Activated naive CD8-positive, alpha-beta T cell treated with anti-CD3 and anti-CD28 coated beads, Interleukin-2, amount 10 ng/mL, durations not matched to agents 7 days and 5 days (primary cell): ENCODE data around the gene LEMD3. TPM values are rescaled to one million over a fixed set of nuclear protein-coding genes. Genes with fewer than 3 reads are reported as not detected.

Experiments used
- ATAC-seq: fragments of 150-1000 bp; cut with Tn5 transposase; one replicate; pipeline ENCODE4 v1.10.0; 2021; ENCODE audit warnings: low read depth, moderate library complexity
- POLR2A ChIA-PET: fragments of 350-600 bp; sonication (Branson Sonifier 250); formaldehyde crosslinking; loops from one replicate; lab custom pipeline; 2021; ENCODE audit warnings: antibody characterized with exemption; lab: Charles Lee
- DNase-seq: peaks from one replicate; pipeline ENCODE4 v3.0.0; 2021
- H3K27ac Mint-ChIP-seq: one replicate; pipeline ENCODE4 v1.8.0; 2022; ENCODE audit warnings: mild to moderate bottlenecking, mixed read lengths
- H3K27me3 Mint-ChIP-seq: one replicate; pipeline ENCODE4 v1.8.0; 2022; ENCODE audit warnings: mild to moderate bottlenecking, moderate library complexity, mixed read lengths
- H3K36me3 Mint-ChIP-seq: one replicate; pipeline ENCODE4 v1.8.0; 2021; ENCODE audit warnings: mild to moderate bottlenecking, mixed read lengths
- H3K4me1 Mint-ChIP-seq: one replicate; pipeline ENCODE4 v1.8.0; 2021; ENCODE audit warnings: mixed read lengths
- H3K4me3 Mint-ChIP-seq: one replicate; pipeline ENCODE4 v1.8.0; 2022; ENCODE audit warnings: mild to moderate bottlenecking, moderate library complexity, mixed read lengths
- H3K9me3 Mint-ChIP-seq: one replicate; pipeline ENCODE4 v1.8.0; 2021; ENCODE audit warnings: mixed read lengths
- total RNA-seq, 2 experiments: library from RNA; stranded (reverse); gene quantifications; one replicate each; pipeline ENCODE4 v1.2.3, GENCODE V29; 2021

Gene LEMD3
- total RNA-seq, 2 experiments from 2014 or later = 46.0 to 49.6 TPM

GRCh38 chr12:65200007-65200665 is 30.8 kb downstream of the LEMD3 start:
- Mint-ChIP-seq H3K4me1 (peaks cover 38% of the 10 kb centered on the region), H3K27me3 (no peaks in the 10 kb centered on the region), H3K4me3 (no peak overlapping the region), H3K36me3 (peaks cover 71% of the 10 kb centered on the region), H3K9me3 (peaks cover 25% of the 10 kb centered on the region), H3K27ac (no peak overlapping the region)
- DNase-seq (no peak), ATAC-seq (no peak)
- POLR2A ChIA-PET = interaction anchor here (1.2 kb wide), 1 partner anchor 31 kb away, joined by 4 read pairs; the partner anchor contains the start of gene LEMD3

- peaks cover 11% of the 10 kb centered on the region for H3K9me3 Mint-ChIP-seq
- no peak overlapping the region for H3K27ac Mint-ChIP-seq
- DNase-seq = no peak
- no peak overlapping the region for H3K4me3 Mint-ChIP-seq
- H3K4me1 Mint-ChIP-seq = peaks cover 35% of the 10 kb centered on the region
- no peak for ATAC-seq
- H3K36me3 Mint-ChIP-seq = peaks cover 60% of the 10 kb centered on the region
- no peaks in the 10 kb centered on the region for H3K27me3 Mint-ChIP-seq
- POLR2A ChIA-PET = interaction anchor here (1.0 kb wide), 1 partner anchor 34 kb away, joined by 5 read pairs; the partner anchor contains the start of gene LEMD3
Observed at GRCh38 chr12:65203376-65203775, 34.0 kb downstream of the LEMD3 start.

GRCh38 chr12:65204886-65205525 is 35.6 kb downstream of the LEMD3 start:
- H3K27me3 Mint-ChIP-seq = no peaks in the 10 kb centered on the region
- H3K4me3 Mint-ChIP-seq = no peak overlapping the region
- POLR2A ChIA-PET = no interaction called here
- DNase-seq = no peak
- peaks cover 47% of the 10 kb centered on the region for H3K4me1 Mint-ChIP-seq
- peaks cover 9% of the 10 kb centered on the region for H3K9me3 Mint-ChIP-seq
- H3K27ac Mint-ChIP-seq = peak overlapping the region; percentile 47
- H3K36me3 Mint-ChIP-seq = peaks cover 58% of the 10 kb centered on the region
- no peak for ATAC-seq

GRCh38 chr12:65205886-65206285 is 36.5 kb downstream of the LEMD3 start:
- Mint-ChIP-seq H3K4me1 (peaks cover 40% of the 10 kb centered on the region), H3K27me3 (no peaks in the 10 kb centered on the region), H3K9me3 (peaks cover 9% of the 10 kb centered on the region), H3K36me3 (peaks cover 50% of the 10 kb centered on the region), H3K27ac (peak overlapping the region; percentile 13), H3K4me3 (no peak overlapping the region)
- DNase-seq (no peak), ATAC-seq (no peak)
- POLR2A ChIA-PET = interaction anchor here (0.6 kb wide), 1 partner anchor 37 kb away, joined by 3 read pairs; the partner anchor contains the start of gene LEMD3

GRCh38 chr12:65208125-65208524 is 38.7 kb downstream of the LEMD3 start:
- H3K9me3 Mint-ChIP-seq = peaks cover 7% of the 10 kb centered on the region
- peaks cover 43% of the 10 kb centered on the region for H3K36me3 Mint-ChIP-seq
- DNase-seq = no peak
- peaks cover 37% of the 10 kb centered on the region for H3K4me1 Mint-ChIP-seq
- no peaks in the 10 kb centered on the region for H3K27me3 Mint-ChIP-seq
- H3K4me3 Mint-ChIP-seq = peak overlapping the region; percentile 64
- H3K27ac Mint-ChIP-seq = peak overlapping the region; percentile 88
- POLR2A ChIA-PET = interaction anchor here (1.2 to 2.9 kb wide), 3 partner anchors 24 to 39 kb away, joined by 3 to 20 read pairs (median 5); partner anchors contain the start of gene LEMD3
- no peak for ATAC-seq

- ATAC-seq = peak; percentile 46
- Mint-ChIP-seq H3K4me1 (peaks cover 30% of the 10 kb centered on the region), H3K36me3 (peaks cover 41% of the 10 kb centered on the region), H3K27me3 (no peaks in the 10 kb centered on the region), H3K4me3 (peak overlapping the region; percentile 87), H3K9me3 (peaks cover 1% of the 10 kb centered on the region), H3K27ac (peak overlapping the region; percentile 90)
- POLR2A ChIA-PET = interaction anchor here (1.2 to 2.9 kb wide), 3 partner anchors 23 to 40 kb away, joined by 3 to 20 read pairs (median 5); partner anchors contain the start of gene LEMD3
- no peak for DNase-seq
Observed at GRCh38 chr12:65208964-65209654, 39.7 kb downstream of the LEMD3 start.

- H3K4me1 Mint-ChIP-seq = peaks cover 30% of the 10 kb centered on the region
- H3K27me3 Mint-ChIP-seq = no peaks in the 10 kb centered on the region
- peak overlapping the region; percentile 87 for H3K4me3 Mint-ChIP-seq
- ATAC-seq (peak; percentile 58), DNase-seq (no peak)
- H3K27ac Mint-ChIP-seq = peak overlapping the region; percentile 90
- H3K36me3 Mint-ChIP-seq = peaks cover 42% of the 10 kb centered on the region
- POLR2A ChIA-PET = interaction anchor here (1.7 to 2.9 kb wide), 2 partner anchors 23 to 40 kb away, joined by 5 to 20 read pairs; partner anchors contain the start of gene LEMD3
- H3K9me3 Mint-ChIP-seq = peaks cover 1% of the 10 kb centered on the region
Observed at GRCh38 chr12:65209655-65210043, 40.3 kb downstream of the LEMD3 start.

- no peak overlapping the region for H3K4me3 Mint-ChIP-seq
- ATAC-seq (no peak), DNase-seq (no peak)
- H3K36me3 Mint-ChIP-seq = peaks cover 60% of the 10 kb centered on the region
- H3K27me3 Mint-ChIP-seq = no peaks in the 10 kb centered on the region
- POLR2A ChIA-PET = interaction anchor here (0.6 to 1.4 kb wide), 3 partner anchors 22 to 48 kb away, joined by 3 to 4 read pairs (median 4); partner anchors contain the start of gene LEMD3
- peaks cover 8% of the 10 kb centered on the region for H3K9me3 Mint-ChIP-seq
- no peaks in the 10 kb centered on the region for H3K4me1 Mint-ChIP-seq
- H3K27ac Mint-ChIP-seq = no peak overlapping the region
Observed at GRCh38 chr12:65217086-65217485, 47.7 kb downstream of the LEMD3 start.

- POLR2A ChIA-PET = no interaction called here
- Mint-ChIP-seq H3K9me3 (peaks cover 16% of the 10 kb centered on the region), H3K27ac (no peak overlapping the region), H3K4me3 (no peak overlapping the region), H3K36me3 (peaks cover 78% of the 10 kb centered on the region), H3K27me3 (no peaks in the 10 kb centered on the region), H3K4me1 (peaks cover 1% of the 10 kb centered on the region)
- DNase-seq (no peak), ATAC-seq (no peak)
Observed at GRCh38 chr12:65220761-65221160, 51.4 kb downstream of the LEMD3 start.

GRCh38 chr12:65229441-65229840 is 60.1 kb downstream of the LEMD3 start:
- peaks cover 11% of the 10 kb centered on the region for H3K4me1 Mint-ChIP-seq
- no peak overlapping the region for H3K4me3 Mint-ChIP-seq
- POLR2A ChIA-PET = no interaction called here
- H3K36me3 Mint-ChIP-seq = peaks cover 54% of the 10 kb centered on the region
- DNase-seq = no peak
- no peaks in the 10 kb centered on the region for H3K27me3 Mint-ChIP-seq
- H3K9me3 Mint-ChIP-seq = peaks cover 14% of the 10 kb centered on the region
- H3K27ac Mint-ChIP-seq = no peak overlapping the region
- ATAC-seq = no peak

GRCh38 chr12:65232476-65233077 is 63.2 kb downstream of the LEMD3 start:
- Mint-ChIP-seq H3K4me1 (peaks cover 9% of the 10 kb centered on the region), H3K36me3 (peaks cover 27% of the 10 kb centered on the region), H3K27me3 (no peaks in the 10 kb centered on the region), H3K4me3 (no peak overlapping the region), H3K27ac (no peak overlapping the region), H3K9me3 (peaks cover 11% of the 10 kb centered on the region)
- ATAC-seq (no peak), DNase-seq (no peak)
- POLR2A ChIA-PET = interaction anchor here (0.5 to 2.4 kb wide), 4 partner anchors 24 to 729 kb away, joined by 3 to 20 read pairs (median 4); partner anchors contain the start of gene LEMD3

- ATAC-seq (no peak), DNase-seq (no peak)
- no peaks in the 10 kb centered on the region for H3K27me3 Mint-ChIP-seq
- POLR2A ChIA-PET = no interaction called here
- no peak overlapping the region for H3K4me3 Mint-ChIP-seq
- peaks cover 4% of the 10 kb centered on the region for H3K4me1 Mint-ChIP-seq
- H3K27ac Mint-ChIP-seq = no peak overlapping the region
- H3K36me3 Mint-ChIP-seq = peaks cover 3% of the 10 kb centered on the region
- H3K9me3 Mint-ChIP-seq = no peaks in the 10 kb centered on the region
Observed at GRCh38 chr12:65237153-65237552, 67.8 kb downstream of the LEMD3 start.

GRCh38 chr12:65238609-65239008 is 69.2 kb downstream of the LEMD3 start:
- DNase-seq (no peak), ATAC-seq (no peak)
- Mint-ChIP-seq H3K4me3 (no peak overlapping the region), H3K27me3 (no peaks in the 10 kb centered on the region), H3K4me1 (no peaks in the 10 kb centered on the region), H3K27ac (no peak overlapping the region), H3K9me3 (no peaks in the 10 kb centered on the region), H3K36me3 (peaks cover 11% of the 10 kb centered on the region)
- POLR2A ChIA-PET = no interaction called here
